HG03432 (cell line): ENCODE measurements around the gene NCBP3.
"Not testable (repeated sequence)": the region's sequence is repeated elsewhere in the genome, so short reads cannot be mapped to it uniquely, and the experiment has no call there.

ENCODE experiments used
- ATAC-seq: cut with Tn5 transposase; IDR thresholded peaks from one replicate; pipeline ENCODE4 v1.9.1; 2021; ENCODE audit warnings: mild to moderate bottlenecking, moderate library complexity; ENCODE audit not compliant: unreplicated experiment

Gene NCBP3

GRCh38 chr17:3882276-3882675 lies 36.2 kb upstream of the NCBP3 start:
- ATAC-seq = no peak

- no peak for ATAC-seq
Measured at GRCh38 chr17:3880983-3881382, 34.9 kb upstream of the NCBP3 start.

GRCh38 chr17:3879591-3880417 lies 33.8 kb upstream of the NCBP3 start:
- no peak for ATAC-seq

GRCh38 chr17:3879186-3879585 lies 33.1 kb upstream of the NCBP3 start:
- no peak for ATAC-seq

- no peak for ATAC-seq
Measured at GRCh38 chr17:3877220-3877619, 31.2 kb upstream of the NCBP3 start.

- ATAC-seq = no peak
Measured at GRCh38 chr17:3875317-3875716, 29.3 kb upstream of the NCBP3 start.

GRCh38 chr17:3873862-3874261 lies 27.8 kb upstream of the NCBP3 start:
- ATAC-seq = no peak

- ATAC-seq = peak; percentile 63
Measured at GRCh38 chr17:3870871-3871306, 24.8 kb upstream of the NCBP3 start.

- no peak for ATAC-seq
Measured at GRCh38 chr17:3867606-3868005, 21.6 kb upstream of the NCBP3 start.

- no peak for ATAC-seq
Measured at GRCh38 chr17:3867106-3867505, 21.1 kb upstream of the NCBP3 start.

- no peak for ATAC-seq
Measured at GRCh38 chr17:3866276-3866675, 20.2 kb upstream of the NCBP3 start.

GRCh38 chr17:3865176-3865575 lies 19.1 kb upstream of the NCBP3 start:
- no peak for ATAC-seq

- no peak for ATAC-seq
Measured at GRCh38 chr17:3864534-3864933, 18.5 kb upstream of the NCBP3 start.

- ATAC-seq = no peak
Measured at GRCh38 chr17:3861761-3862681, 16.0 kb upstream of the NCBP3 start.

GRCh38 chr17:3860939-3861700 lies 15.1 kb upstream of the NCBP3 start:
- no peak for ATAC-seq

GRCh38 chr17:3859940-3860339 lies 13.9 kb upstream of the NCBP3 start:
- no peak for ATAC-seq

GRCh38 chr17:3857261-3858105 lies 11.4 kb upstream of the NCBP3 start:
- ATAC-seq = no peak

GRCh38 chr17:3854204-3854603 lies 8.2 kb upstream of the NCBP3 start:
- not testable (repeated sequence) for ATAC-seq

GRCh38 chr17:3852561-3852960 lies 6.5 kb upstream of the NCBP3 start:
- ATAC-seq = no peak

GRCh38 chr17:3851461-3852100 lies 5.5 kb upstream of the NCBP3 start:
- ATAC-seq = no peak
